IPS-18c (cell line): Measurements from ENCODE around the gene TMC2.

ENCODE experiments used
- H3K4me3 ChIP-seq: 2 replicates; pipeline ENCODE4 v1.7.0; 2013; ENCODE audit warnings: low read depth, mild to moderate bottlenecking, low read length, moderate library complexity; ENCODE audit not compliant: insufficient read depth
- H3K9me3 ChIP-seq: one replicate; pipeline ENCODE4 v1.6.1; 2013; ENCODE audit warnings: mild to moderate bottlenecking, low read length, moderate library complexity; ENCODE audit not compliant: control insufficient read depth, insufficient read depth

The TMC2 gene

DNA sequence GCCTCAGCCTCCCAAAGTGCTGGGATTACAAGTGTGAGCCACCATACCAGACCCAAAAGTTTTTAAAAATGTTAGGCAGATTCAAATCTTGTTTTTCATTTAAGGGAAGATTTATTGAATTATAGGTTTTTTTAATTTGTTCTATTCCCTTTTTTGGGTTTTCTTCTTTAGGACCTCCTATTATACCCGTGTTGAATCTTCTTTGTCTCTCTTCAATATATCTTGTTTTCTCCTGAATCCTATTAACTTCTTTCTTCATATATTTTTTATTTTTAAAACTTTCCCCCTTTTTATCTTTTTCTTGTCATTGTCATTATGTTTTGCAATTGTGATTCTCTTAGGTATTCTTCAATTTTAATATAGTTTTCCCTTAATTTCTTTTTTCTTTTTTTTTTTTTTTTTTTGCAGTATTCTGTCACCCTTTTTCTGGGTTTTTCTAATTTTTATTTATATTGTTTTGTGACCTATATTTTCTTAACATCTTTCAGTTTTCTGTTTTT lies 70.2 kb downstream of the TMC2 start:
- H3K9me3 ChIP-seq = no peaks in the 10 kb centered on the region
- no peak overlapping the region for H3K4me3 ChIP-seq

DNA sequence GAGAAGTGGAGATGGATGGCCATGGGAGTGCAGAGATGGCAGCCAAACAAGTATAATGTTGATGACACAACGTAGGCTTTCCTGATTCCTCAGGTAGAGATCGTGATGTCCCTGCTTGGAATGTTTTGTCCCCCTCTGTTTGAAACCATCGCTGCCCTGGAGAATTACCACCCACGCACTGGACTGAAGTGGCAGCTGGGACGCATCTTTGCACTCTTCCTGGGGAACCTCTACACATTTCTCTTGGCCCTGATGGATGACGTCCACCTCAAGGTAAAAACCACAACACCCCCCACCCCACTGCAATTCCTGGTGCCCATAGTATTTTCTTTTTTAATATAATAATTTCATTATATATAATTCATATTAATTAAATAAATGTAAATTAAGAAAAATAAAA lies 74.0 kb downstream of the TMC2 start:
- Histone ChIP-seq H3K9me3 (no peaks in the 10 kb centered on the region), H3K4me3 (no peak overlapping the region)

DNA sequence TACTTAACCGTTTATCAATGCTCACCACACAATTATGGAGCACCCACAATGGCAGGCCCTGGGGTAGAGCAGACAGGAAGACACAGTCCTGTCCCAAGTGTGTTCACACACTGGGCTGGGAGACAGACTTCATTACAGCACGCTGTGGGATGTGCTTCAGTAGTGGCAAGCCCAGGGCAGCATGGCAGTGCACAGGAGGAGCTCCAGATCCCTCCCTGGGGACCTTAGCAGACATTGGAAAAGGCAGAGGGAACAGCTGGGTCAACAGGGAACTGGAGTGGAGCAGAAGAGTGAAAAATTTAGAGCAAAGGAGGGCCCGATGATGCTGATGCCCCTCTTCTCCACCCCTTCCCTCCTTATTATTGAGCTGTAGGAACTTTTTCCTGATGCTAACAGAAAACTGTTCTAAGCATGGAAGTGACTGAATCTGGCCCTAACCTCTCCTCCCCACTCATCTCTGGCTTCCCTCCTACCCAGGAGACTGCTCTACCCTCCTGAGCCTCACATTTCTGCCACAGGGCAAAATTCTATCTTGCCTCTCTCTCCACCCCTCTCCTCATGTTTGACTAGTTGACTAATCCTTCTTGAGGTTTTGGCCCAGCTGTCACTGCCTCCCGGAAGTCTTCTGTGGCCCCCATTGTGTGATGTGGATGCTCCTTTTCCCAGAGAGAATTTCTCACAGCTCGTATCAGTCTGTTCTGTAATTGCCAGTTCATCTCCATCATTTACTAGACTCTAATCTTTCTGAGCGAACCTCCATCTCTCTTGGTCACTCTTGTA lies 74.8 kb downstream of the TMC2 start:
- Histone ChIP-seq H3K9me3 (no peaks in the 10 kb centered on the region), H3K4me3 (no peak overlapping the region)

DNA sequence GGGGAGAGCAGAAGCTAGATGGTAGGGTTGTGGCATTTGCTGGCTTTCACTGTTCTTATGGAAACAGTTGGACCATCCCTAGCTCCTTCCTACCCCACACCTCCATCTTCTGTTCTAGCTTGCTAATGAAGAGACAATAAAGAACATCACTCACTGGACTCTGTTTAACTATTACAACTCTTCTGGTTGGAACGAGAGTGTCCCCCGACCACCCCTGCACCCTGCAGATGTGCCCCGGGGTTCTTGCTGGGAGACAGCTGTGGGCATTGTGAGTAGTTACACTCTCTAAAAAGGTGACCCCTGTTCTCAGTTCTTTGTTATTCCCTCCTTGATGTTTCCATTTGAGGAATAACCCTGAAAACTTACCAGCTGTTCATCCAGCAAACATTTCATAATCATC lies 75.7 kb downstream of the TMC2 start:
- no peak overlapping the region for H3K4me3 ChIP-seq
- H3K9me3 ChIP-seq = no peaks in the 10 kb centered on the region

- no peak overlapping the region for H3K4me3 ChIP-seq
- no peaks in the 10 kb centered on the region for H3K9me3 ChIP-seq
Measured at GRCh38 chr20:2616634-2617033, 80.3 kb downstream of the TMC2 start.

- H3K4me3 ChIP-seq = no peak overlapping the region
- no peaks in the 10 kb centered on the region for H3K9me3 ChIP-seq
Measured at GRCh38 chr20:2617099-2617714, 80.8 kb downstream of the TMC2 start.

GRCh38 chr20:2618815-2619214 lies 82.4 kb downstream of the TMC2 start:
- no peak overlapping the region for H3K4me3 ChIP-seq
- no peaks in the 10 kb centered on the region for H3K9me3 ChIP-seq

- no peaks in the 10 kb centered on the region for H3K9me3 ChIP-seq
Measured at GRCh38 chr20:2619337-2619736, 83.0 kb downstream of the TMC2 start.

GRCh38 chr20:2619961-2620595 lies 83.7 kb downstream of the TMC2 start:
- no peak overlapping the region for H3K4me3 ChIP-seq
- no peaks in the 10 kb centered on the region for H3K9me3 ChIP-seq

More at GRCh38 chr20:2619337-2619736, 83.0 kb downstream of the TMC2 start:
- H3K4me3 ChIP-seq = no peak overlapping the region

DNA sequence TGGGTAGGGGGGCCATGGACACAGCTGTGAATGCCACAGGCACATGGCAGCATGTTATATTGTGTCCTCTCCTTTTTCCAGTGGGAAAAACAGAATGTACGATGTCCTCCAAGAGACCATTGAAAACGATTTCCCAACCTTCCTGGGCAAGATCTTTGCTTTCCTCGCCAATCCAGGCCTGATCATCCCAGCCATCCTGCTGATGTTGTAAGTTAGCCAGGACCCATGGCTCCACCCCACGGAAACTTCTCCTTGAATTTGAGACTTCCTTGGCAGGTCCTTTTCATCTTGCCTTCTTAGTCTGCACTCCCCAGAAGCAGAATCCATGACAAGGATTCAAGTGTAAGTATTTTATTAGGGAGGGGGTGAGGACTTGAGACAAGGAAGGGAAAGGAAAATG lies 87.8 kb downstream of the TMC2 start:
- Histone ChIP-seq H3K9me3 (no peaks in the 10 kb centered on the region), H3K4me3 (no peak overlapping the region)

- no peak overlapping the region for H3K4me3 ChIP-seq
- H3K9me3 ChIP-seq = no peaks in the 10 kb centered on the region
Measured at GRCh38 chr20:2625062-2625461, 88.7 kb downstream of the TMC2 start.

DNA sequence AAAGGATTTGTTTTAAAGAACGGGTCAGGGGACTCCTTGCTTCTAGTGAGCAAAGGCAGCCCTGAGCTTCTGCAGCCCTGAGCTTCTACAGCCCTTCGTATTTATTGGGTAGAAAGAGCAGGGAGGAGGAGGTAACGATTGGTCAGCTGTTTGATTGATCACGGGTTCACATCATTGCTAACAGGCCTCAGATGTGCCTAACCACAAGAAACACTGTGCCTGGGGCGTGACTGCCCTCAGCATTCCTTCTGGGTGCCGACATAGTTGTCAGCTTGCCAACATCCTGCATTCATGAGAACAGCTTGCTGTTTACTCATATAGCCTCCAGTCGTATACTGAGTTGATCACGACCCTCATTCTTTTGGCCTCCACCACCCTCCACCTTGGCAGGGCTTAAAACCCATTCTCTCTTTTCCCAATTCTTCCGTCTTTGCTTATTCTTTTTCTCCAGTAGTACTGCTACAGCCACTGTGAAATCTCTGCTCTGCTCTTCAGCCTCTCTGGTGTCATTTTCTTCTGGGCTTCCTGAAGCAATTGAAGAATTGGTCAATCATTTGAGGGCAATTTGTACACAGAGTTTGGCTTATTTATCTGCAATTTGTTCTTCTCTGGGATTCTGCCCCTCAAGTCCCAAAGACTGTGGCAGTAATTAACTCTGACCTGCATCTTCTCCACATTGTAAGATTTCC lies 90.6 kb downstream of the TMC2 start:
- no peaks in the 10 kb centered on the region for H3K9me3 ChIP-seq
- no peak overlapping the region for H3K4me3 ChIP-seq

DNA sequence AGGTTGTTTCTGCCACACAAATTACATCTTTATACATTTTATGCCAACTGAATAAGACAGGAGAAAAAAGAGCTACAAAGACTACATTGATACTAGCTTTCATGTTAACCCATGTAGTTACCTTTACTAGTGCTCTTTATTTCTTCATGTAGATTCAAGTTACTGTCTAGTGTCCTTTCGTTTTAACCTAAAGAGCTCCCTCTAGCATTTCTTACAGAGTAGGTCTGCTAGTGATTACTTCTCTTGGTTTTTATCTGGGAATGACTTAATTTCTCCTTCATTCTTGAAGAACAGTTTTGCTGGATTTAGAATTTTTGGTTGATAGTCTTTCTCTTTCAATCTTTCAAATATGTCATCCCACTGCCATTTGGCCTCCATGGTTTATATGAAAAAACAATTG lies 94.9 kb downstream of the TMC2 start:
- Histone ChIP-seq H3K9me3 (no peaks in the 10 kb centered on the region), H3K4me3 (no peak overlapping the region)

GRCh38 chr20:2633381-2633780 lies 97.0 kb downstream of the TMC2 start:
- H3K4me3 ChIP-seq = no peak overlapping the region

GRCh38 chr20:2637246-2637645 lies 100.9 kb downstream of the TMC2 start:
- Histone ChIP-seq H3K4me3 (no peak overlapping the region), H3K9me3 (no peaks in the 10 kb centered on the region)

More at GRCh38 chr20:2633381-2633780, 97.0 kb downstream of the TMC2 start:
- H3K9me3 ChIP-seq = no peaks in the 10 kb centered on the region

DNA sequence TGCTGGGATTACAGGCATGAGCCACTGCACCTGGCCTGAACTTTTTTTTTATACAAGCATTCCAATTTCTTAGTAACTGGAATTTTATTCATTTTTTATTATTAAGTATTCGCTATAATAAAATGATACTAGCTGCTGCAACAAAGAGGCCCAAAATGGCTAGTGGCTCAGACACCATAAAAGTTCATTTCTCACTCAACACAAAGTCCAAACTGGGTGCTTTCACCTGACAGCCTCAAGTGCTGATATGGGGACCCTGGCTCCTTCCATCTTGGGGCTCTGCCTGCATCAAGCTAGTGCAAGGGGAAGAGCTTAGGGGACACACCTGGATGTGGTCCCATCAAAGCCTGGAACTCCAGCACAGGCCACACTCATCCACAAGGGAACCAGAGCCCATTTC lies 103.9 kb downstream of the TMC2 start:
- Histone ChIP-seq H3K9me3 (no peaks in the 10 kb centered on the region), H3K4me3 (no peak overlapping the region)

DNA sequence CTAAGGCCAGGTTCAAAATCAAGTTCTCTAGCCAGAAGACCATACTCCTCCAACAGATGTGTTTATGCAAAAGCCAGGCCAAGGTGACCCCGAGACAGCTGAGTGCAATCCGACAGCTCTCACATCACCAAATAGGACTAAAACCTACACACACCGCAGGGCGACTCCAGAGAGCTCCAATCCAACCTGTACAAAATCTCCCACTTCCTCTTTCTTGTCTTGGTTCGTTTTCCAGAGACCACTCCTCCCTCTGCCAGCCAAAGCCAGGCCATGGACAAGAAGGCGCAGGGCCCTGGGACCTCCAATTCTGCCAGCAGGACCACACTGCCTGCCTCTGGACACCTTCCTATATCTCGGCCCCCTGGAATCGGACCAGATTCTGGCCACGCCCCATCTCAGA lies 104.5 kb downstream of the TMC2 start:
- Histone ChIP-seq H3K4me3 (no peak overlapping the region), H3K9me3 (no peaks in the 10 kb centered on the region)

GRCh38 chr20:2643708-2644107 lies 107.3 kb downstream of the TMC2 start:
- Histone ChIP-seq H3K4me3 (no peak overlapping the region), H3K9me3 (no peaks in the 10 kb centered on the region)
